K562 (cell line): Measurements from ENCODE around the gene PSMA4. TPM values are rescaled to one million over a fixed set of nuclear protein-coding genes. Genes with fewer than 3 reads are reported as not detected.

Source experiments
- ADNP ChIP-seq: fragments of 200-800 bp; sonication (Bioruptor generic); IDR thresholded peaks from 2 replicates; pipeline ENCODE4 v1.6.1; 2016; ENCODE audit warnings: missing genetic modification characterization, missing compliant biosample characterization
- HIVEP1 ChIP-seq: fragments of 250-450 bp; sonication (Bioruptor Pico); IDR thresholded peaks from 2 replicates; pipeline ENCODE4 v1.4.0; 2020; ENCODE audit warnings: mild to moderate bottlenecking
- MAX ChIP-seq: sonication (generic); formaldehyde crosslinking; IDR thresholded peaks from 2 replicates; pipeline ENCODE4 v1.9.0; 2022; ENCODE audit warnings: mild to moderate bottlenecking, missing genetic modification reagents
- MXI1 ChIP-seq: IDR thresholded peaks from 2 replicates; pipeline ENCODE4 v1.6.1; 2011; ENCODE audit warnings: low read depth, mild to moderate bottlenecking, improper control_type of control experiment, low read length
- MYC ChIP-seq, 2 experiments: fragments of 250-450 bp in 1 of 2; sonication (Bioruptor Pico) in 1 of 2; IDR thresholded peaks; 2 replicates each; pipeline versions ENCODE4 v1.5.1 to v1.6.1; 2012 to 2021; ENCODE audit warnings: low read depth in 2 of 2, borderline replicate concordance in 1 of 2, improper control_type of control experiment in 1 of 2, low read length in 1 of 2, mild to moderate bottlenecking in 1 of 2, moderate library complexity in 1 of 2
- PCBP2 ChIP-seq: fragments of 200-400 bp; formaldehyde crosslinking; IDR thresholded peaks from 2 replicates; pipeline ENCODE4 v1.6.1; 2018; ENCODE audit warnings: low read length, low read depth, mild to moderate bottlenecking, moderate library complexity; ENCODE audit not compliant: poor library complexity, severe bottlenecking
- RB1 ChIP-seq: fragments of 450-650 bp; IDR thresholded peaks from 2 replicates; pipeline ENCODE4 v1.6.1; 2017; ENCODE audit warnings: low read depth, mild to moderate bottlenecking
- TEAD1 ChIP-seq, 2 experiments: fragments of 450-650 bp in 1 of 2; sonication (generic) in 1 of 2; formaldehyde crosslinking; IDR thresholded peaks; 2 replicates each; pipeline versions ENCODE4 v1.4.0 to v1.8.0; 2020 to 2022; ENCODE audit warnings: mild to moderate bottlenecking in 2 of 2, missing genetic modification reagents in 1 of 2
- TFAP4 ChIP-seq: sonication (generic); formaldehyde crosslinking; IDR thresholded peaks from 2 replicates; pipeline ENCODE4 v1.8.0; 2022; ENCODE audit warnings: missing genetic modification reagents, mild to moderate bottlenecking, moderate library complexity, borderline replicate concordance
- ZBTB40 ChIP-seq, 2 experiments: fragments of 450-650 bp in 1 of 2; sonication (generic) in 1 of 2; formaldehyde crosslinking in 1 of 2; IDR thresholded peaks; 2 replicates each; pipeline versions ENCODE4 v1.7.1 to v1.9.0; 2016 to 2022; ENCODE audit warnings: inconsistent platforms in 1 of 2, mild to moderate bottlenecking in 1 of 2, missing genetic modification reagents in 1 of 2
- ZEB2 ChIP-seq: fragments of 450-650 bp; IDR thresholded peaks from 2 replicates; pipeline ENCODE4 v1.6.1; 2016
- ZFX ChIP-seq: sonication (generic); formaldehyde crosslinking; IDR thresholded peaks from 2 replicates; pipeline ENCODE4 v1.8.0; 2022; ENCODE audit warnings: mild to moderate bottlenecking, missing genetic modification reagents, moderate library complexity
- ZNF282 ChIP-seq: sonication (generic); formaldehyde crosslinking; IDR thresholded peaks from 2 replicates; pipeline ENCODE4 v1.8.1; 2023; ENCODE audit warnings: missing genetic modification reagents
- ZNF384 ChIP-seq: IDR thresholded peaks from 2 replicates; pipeline ENCODE4 v1.6.1; 2012; ENCODE audit warnings: low read depth, low read length, improper control_type of control experiment
- polyA plus RNA-seq, 8 experiments: library from polyadenylated mRNA; depleted of rRNA in 4 of 8; stranded (reverse) in 5 of 8; unstranded in 3 of 8; fragments of >200 nt; fragmentation: Nextera tagmentation in 2 of 8; fragmentation: Illumina TruSeq in 1 of 8; extraction: Ambion mirVana in 2 of 8; extraction: Trizol in 1 of 8; gene quantifications; 2 replicates each; pipeline versions ENCODE4 v1.2.1 to v1.2.3, GENCODE V29; 2011 to 2014; ENCODE audit warnings: inconsistent platforms in 1 of 8, missing spikeins in 1 of 8
- total RNA-seq, 7 experiments: library from RNA; depleted of rRNA in 6 of 7; stranded (reverse); fragments of >200 nt in 6 of 7; fragmentation: Illumina TruSeq in 2 of 7; extraction: Trizol in 2 of 7; gene quantifications; 2 replicates each; pipeline versions ENCODE4 v1.2.1 to v1.2.3, GENCODE V29; 2011 to 2021; ENCODE audit warnings: low replicate concordance in 1 of 7

PSMA4 gene
- total and polyA plus RNA-seq, 9 of the 15 experiments (the other 6 are each of a cell fraction or from before 2014, with no cell fraction given) = 304 to 1,857 (median 666) TPM

- TF ChIP-seq TFAP4 (CRISPR knock-in tag) = peak; percentile 4; the same call in 1 of the 2 replicates
- peak; percentile 46; the same call in 1 of the 2 replicates for TF ChIP-seq ZEB2
- peak; percentile 84 for TF ChIP-seq MXI1
- 0 out of 2 replicates have a peak, but pooled peaks have one; percentile 31 for TF ChIP-seq HIVEP1
- peak; percentile 67 for TF ChIP-seq ZNF384
- TF ChIP-seq TEAD1 (CRISPR knock-in tag; IDR thresholded peaks at IDR 0.05) = 0 out of 4 replicates have a peak, but pooled peaks of 1 of the 2 experiments have one; percentile 54
- TF ChIP-seq MAX = peak; percentile 48; the same call in 1 of the 2 replicates
- TF ChIP-seq PCBP2 = no peak
- TF ChIP-seq RB1 = peak; percentile 83
- TF ChIP-seq ADNP (tag) = no peak
- TF ChIP-seq MYC (IDR thresholded peaks at IDR 0.05; ENCODE audit: low read depth, low read length) = peak; percentile 57
- no peak; the same call in 1 of the 2 replicates for TF ChIP-seq MYC (CRISPR knock-in tag; IDR thresholded peaks at IDR 0.05; ENCODE audit: borderline replicate concordance, low read depth)
- TF ChIP-seq ZNF282 (CRISPR knock-in tag) = no peak
- TF ChIP-seq ZBTB40 (IDR thresholded peaks at IDR 0.05) = 0 out of 2 replicates have a peak, but pooled peaks have one; percentile 15
- TF ChIP-seq ZBTB40 (CRISPR knock-in tag; IDR thresholded peaks at IDR 0.05) = no peak
- peak; percentile 70 for TF ChIP-seq ZFX
Measured at GRCh38 chr15:78506971-78507830, 33.0 kb upstream of the PSMA4 start, which contains the start of gene HYKK (continued).
